A549 (cell line): ENCODE data around the gene ENO1. TPM values are rescaled to one million over a fixed set of nuclear protein-coding genes. Genes with fewer than 3 reads are reported as not detected.

Experiments used
- ATAC-seq, 2 experiments: fragments of 200-7000 bp in 1 of 2; fragments of >200 bp in 1 of 2; cut with Nextera tagmentation in 1 of 2; cut with Tn5 transposase in 1 of 2; 3 replicates each; pipeline versions ENCODE4 v1.8.0 to v1.9.1; 2018 to 2020; ENCODE audit warnings: mild to moderate bottlenecking in 1 of 2, moderate library complexity in 1 of 2
- CTCF ChIA-PET: fragments of 300-600 bp; sonication (Branson Sonifier 250); formaldehyde crosslinking; extraction: SDS; loops from one replicate; lab custom pipeline; 2021; ENCODE audit warnings: antibody characterized with exemption, inconsistent platforms; lab: Yijun Ruan, JAX
- POLR2A ChIA-PET: fragments of 350-600 bp; formaldehyde crosslinking; extraction: SDS; loops from one replicate; lab custom pipeline; 2021; ENCODE audit warnings: antibody characterized with exemption, inconsistent platforms; lab: Yijun Ruan, JAX
- DNase-seq, 2 experiments: peaks; one replicate each; pipeline versions ENCODE4 v3.0.0 to v3.0.0-alpha.2; 2011 to 2016; ENCODE audit warnings: low read depth in 1 of 2, low spot score in 1 of 2
- FAIRE-seq: peaks from 2 replicates; lab custom pipeline; 2011; peaks lifted over from hg19 to GRCh38; lab: Jason Lieb, UNC
- H3K27ac ChIP-seq, 2 experiments: fragments of >200 bp; sonication (Bioruptor Twin); formaldehyde crosslinking; 3 replicates each; pipeline ENCODE4 v1.5.1; 2016 to 2017
- H3K4me1 ChIP-seq: fragments of >200 bp; sonication (Bioruptor Twin); formaldehyde crosslinking; 3 replicates; pipeline ENCODE4 v1.6.1; 2016
- H3K4me2 ChIP-seq: fragments of >200 bp; sonication (Bioruptor Twin); formaldehyde crosslinking; 3 replicates; pipeline ENCODE4 v1.6.1; 2016
- H3K4me3 ChIP-seq: fragments of >200 bp; sonication (Bioruptor Twin); formaldehyde crosslinking; 3 replicates; pipeline ENCODE4 v1.5.1; 2016
- H3K9me3 ChIP-seq: fragments of >200 bp; sonication (Bioruptor Twin); formaldehyde crosslinking; 3 replicates; pipeline ENCODE4 v1.6.1; 2016
- HEYL ChIP-seq: fragments of 250-450 bp; sonication (Bioruptor Pico); IDR thresholded peaks from 2 replicates; pipeline ENCODE4 v1.8.0; 2021; ENCODE audit warnings: mild to moderate bottlenecking, moderate library complexity
- JUN ChIP-seq, 2 experiments: fragments of >200 bp; sonication (Bioruptor Twin); formaldehyde crosslinking; IDR thresholded peaks; 2 replicates in 1 of 2; 3 replicates in 1 of 2; pipeline ENCODE4 v1.6.1; 2016 to 2017
- KDM1A ChIP-seq: fragments of 200-600 bp; sonication (generic); IDR thresholded peaks from 2 replicates; pipeline ENCODE4 v1.6.1; 2016; ENCODE audit warnings: low read depth, mild to moderate bottlenecking
- KDM5A ChIP-seq: fragments of 200-600 bp; sonication (generic); IDR thresholded peaks from 2 replicates; pipeline ENCODE4 v1.6.1; 2016; ENCODE audit warnings: antibody characterized with exemption, mild to moderate bottlenecking
- NFE2L2 ChIP-seq: fragments of 150-350 bp; conservative IDR thresholded peaks from 2 replicates; pipeline ENCODE4 v1.6.1; 2014; ENCODE audit warnings: low read length
- NPAS2 ChIP-seq: fragments of 250-450 bp; sonication (Bioruptor Pico); IDR thresholded peaks from 2 replicates; pipeline ENCODE4 v1.8.0; 2022; ENCODE audit warnings: mild to moderate bottlenecking, moderate library complexity, borderline replicate concordance
- POLR2AphosphoS2 ChIP-seq: conservative IDR thresholded peaks from 2 replicates; pipeline ENCODE4 v1.6.1; 2012; ENCODE audit warnings: low read length, improper control_type of control experiment, inconsistent platforms
- RARB ChIP-seq: fragments of 250-450 bp; sonication (Bioruptor Pico); IDR thresholded peaks from 2 replicates; pipeline ENCODE4 v1.8.0; 2021; ENCODE audit warnings: mild to moderate bottlenecking, moderate library complexity
- SMC3 ChIP-seq: fragments of >200 bp; sonication (Bioruptor Twin); formaldehyde crosslinking; IDR thresholded peaks from 3 replicates; pipeline ENCODE4 v1.6.1; 2018; ENCODE audit warnings: inconsistent platforms
- TP53 ChIP-seq: fragments of 250-450 bp; sonication (Bioruptor Pico); IDR thresholded peaks from 2 replicates; pipeline ENCODE4 v1.5.0; 2021; ENCODE audit warnings: mild to moderate bottlenecking, moderate library complexity
- ZNF302 ChIP-seq: fragments of 250-450 bp; sonication (Bioruptor Pico); IDR thresholded peaks from 2 replicates; pipeline ENCODE4 v1.9.0; 2021; ENCODE audit warnings: inconsistent platforms, mild to moderate bottlenecking, moderate library complexity
- WGBS: methylation state at CpG from one replicate; pipeline ENCODE4 v1.1.6; 2017; ENCODE audit errors: missing lambda C conversion rate; 5-methylcytosine and 5-hydroxymethylcytosine counted together
- polyA plus RNA-seq, 4 experiments: library from polyadenylated mRNA; depleted of rRNA in 3 of 4; stranded (reverse); fragments of >200 nt; fragmentation: RNase III in 1 of 4; extraction: RNeasy Plus Mini Kit Qiagen cat#74134 plus additional on column Dnase treatment in 1 of 4; gene quantifications; 2 replicates in 3 of 4; 3 replicates in 1 of 4; pipeline ENCODE4 v1.2.3, GENCODE V29; 2011 to 2017
- TF ChIP-seq, protein P1 (sequence below): fragments of 200-600 bp; sonication (generic); IDR thresholded peaks from 2 replicates; pipeline ENCODE4 v1.6.1; 2016; ENCODE audit warnings: antibody characterized with exemption, mild to moderate bottlenecking, moderate library complexity
- TF ChIP-seq, protein P2 (sequence below): fragments of 150-350 bp; IDR thresholded peaks from 2 replicates; pipeline ENCODE4 v1.6.1; 2014; ENCODE audit warnings: low read depth, mild to moderate bottlenecking, low read length
- TF ChIP-seq, protein P3 (sequence below): fragments of 450-650 bp; IDR thresholded peaks from 2 replicates; pipeline ENCODE4 v1.6.1; 2014; ENCODE audit warnings: antibody characterized with exemption

The ENO1 gene
- polyA plus RNA-seq, 2 of the 4 experiments (the other 2 are of a cell fraction) = 1,899 to 2,981 TPM

DNA sequence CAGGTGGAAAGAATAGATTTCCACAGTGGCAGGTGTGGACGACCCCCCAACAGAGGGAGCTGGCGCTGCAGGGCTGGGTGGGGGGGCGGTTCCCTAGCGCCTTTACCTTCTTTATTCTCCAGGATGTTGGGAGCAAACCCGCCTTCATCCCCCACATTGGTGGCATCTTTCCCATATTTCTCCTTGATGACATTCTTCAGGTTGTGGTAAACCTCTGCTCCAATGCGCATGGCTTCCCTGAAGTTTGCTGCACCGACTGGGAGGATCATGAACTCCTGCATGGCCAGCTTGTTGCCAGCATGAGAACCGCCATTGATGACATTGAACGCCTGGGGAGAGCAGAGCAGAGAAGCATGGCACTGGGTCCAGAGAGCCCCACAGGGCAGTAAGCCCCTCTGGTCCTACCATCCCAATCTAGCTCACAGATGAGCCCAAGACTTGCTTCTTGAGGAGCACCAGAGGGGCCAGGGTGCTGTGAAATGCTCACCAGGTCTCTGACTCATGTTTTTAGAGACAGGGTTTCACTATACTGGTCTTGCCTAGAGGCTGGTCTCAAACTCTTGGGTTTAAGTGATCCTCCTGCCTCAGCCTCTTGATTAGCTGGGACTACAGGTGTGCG, 12.2 kb downstream of the ENO1 start:
- CTCF ChIA-PET = interaction anchor here (0.9 to 5.1 kb wide), 6 partner anchors 11 to 123 kb away, joined by 3 to 24 read pairs (median 4); no protein-coding TSS in a partner anchor
- Histone ChIP-seq H3K4me2 (peak overlapping the region; percentile 21; the same call in 1 of the 3 replicates), H3K4me1 (peaks cover 98% of the 10 kb centered on the region), H3K9me3 (no peaks in the 10 kb centered on the region), H3K4me3 (no peak overlapping the region), H3K27ac (peak overlapping the region in 1 of 2 experiments; percentile 99; a peak in 3 of 6 replicates)
- POLR2A ChIA-PET = interaction anchor here (0.6 to 4.6 kb wide), 5 partner anchors 9 to 137 kb away, joined by 3 to 20 read pairs (median 4); partner anchors contain the start of gene ENO1
- FAIRE-seq (no peak), DNase-seq (no peak), ATAC-seq (peak in 1 of 2 experiments; percentile 8; a peak in 3 of 6 replicates)
- TF ChIP-seq KDM5A = no peak
- TF ChIP-seq NPAS2 (CRISPR knock-in tag) = no peak
- TF ChIP-seq, protein P1, sequence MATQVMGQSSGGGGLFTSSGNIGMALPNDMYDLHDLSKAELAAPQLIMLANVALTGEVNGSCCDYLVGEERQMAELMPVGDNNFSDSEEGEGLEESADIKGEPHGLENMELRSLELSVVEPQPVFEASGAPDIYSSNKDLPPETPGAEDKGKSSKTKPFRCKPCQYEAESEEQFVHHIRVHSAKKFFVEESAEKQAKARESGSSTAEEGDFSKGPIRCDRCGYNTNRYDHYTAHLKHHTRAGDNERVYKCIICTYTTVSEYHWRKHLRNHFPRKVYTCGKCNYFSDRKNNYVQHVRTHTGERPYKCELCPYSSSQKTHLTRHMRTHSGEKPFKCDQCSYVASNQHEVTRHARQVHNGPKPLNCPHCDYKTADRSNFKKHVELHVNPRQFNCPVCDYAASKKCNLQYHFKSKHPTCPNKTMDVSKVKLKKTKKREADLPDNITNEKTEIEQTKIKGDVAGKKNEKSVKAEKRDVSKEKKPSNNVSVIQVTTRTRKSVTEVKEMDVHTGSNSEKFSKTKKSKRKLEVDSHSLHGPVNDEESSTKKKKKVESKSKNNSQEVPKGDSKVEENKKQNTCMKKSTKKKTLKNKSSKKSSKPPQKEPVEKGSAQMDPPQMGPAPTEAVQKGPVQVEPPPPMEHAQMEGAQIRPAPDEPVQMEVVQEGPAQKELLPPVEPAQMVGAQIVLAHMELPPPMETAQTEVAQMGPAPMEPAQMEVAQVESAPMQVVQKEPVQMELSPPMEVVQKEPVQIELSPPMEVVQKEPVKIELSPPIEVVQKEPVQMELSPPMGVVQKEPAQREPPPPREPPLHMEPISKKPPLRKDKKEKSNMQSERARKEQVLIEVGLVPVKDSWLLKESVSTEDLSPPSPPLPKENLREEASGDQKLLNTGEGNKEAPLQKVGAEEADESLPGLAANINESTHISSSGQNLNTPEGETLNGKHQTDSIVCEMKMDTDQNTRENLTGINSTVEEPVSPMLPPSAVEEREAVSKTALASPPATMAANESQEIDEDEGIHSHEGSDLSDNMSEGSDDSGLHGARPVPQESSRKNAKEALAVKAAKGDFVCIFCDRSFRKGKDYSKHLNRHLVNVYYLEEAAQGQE = no peak
- TF ChIP-seq, protein P2, sequence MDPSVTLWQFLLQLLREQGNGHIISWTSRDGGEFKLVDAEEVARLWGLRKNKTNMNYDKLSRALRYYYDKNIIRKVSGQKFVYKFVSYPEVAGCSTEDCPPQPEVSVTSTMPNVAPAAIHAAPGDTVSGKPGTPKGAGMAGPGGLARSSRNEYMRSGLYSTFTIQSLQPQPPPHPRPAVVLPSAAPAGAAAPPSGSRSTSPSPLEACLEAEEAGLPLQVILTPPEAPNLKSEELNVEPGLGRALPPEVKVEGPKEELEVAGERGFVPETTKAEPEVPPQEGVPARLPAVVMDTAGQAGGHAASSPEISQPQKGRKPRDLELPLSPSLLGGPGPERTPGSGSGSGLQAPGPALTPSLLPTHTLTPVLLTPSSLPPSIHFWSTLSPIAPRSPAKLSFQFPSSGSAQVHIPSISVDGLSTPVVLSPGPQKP = no peak
- TF ChIP-seq KDM1A = no peak
- 0 out of 2 replicates have a peak, but pooled peaks have one; percentile 31 for TF ChIP-seq RARB
- no peak for TF ChIP-seq HEYL (CRISPR knock-in tag)
- TF ChIP-seq POLR2AphosphoS2 = peak; percentile 67; the same call in 1 of the 2 replicates
- TF ChIP-seq TP53 (CRISPR knock-in tag) = no peak
- TF ChIP-seq NFE2L2 = no peak
- TF ChIP-seq ZNF302 (CRISPR knock-in tag) = no peak
- TF ChIP-seq JUN (IDR thresholded peaks at IDR 0.05) = peak in 1 of 2 experiments; percentile 17; a peak in 1 of 5 replicates
- TF ChIP-seq, protein P3, sequence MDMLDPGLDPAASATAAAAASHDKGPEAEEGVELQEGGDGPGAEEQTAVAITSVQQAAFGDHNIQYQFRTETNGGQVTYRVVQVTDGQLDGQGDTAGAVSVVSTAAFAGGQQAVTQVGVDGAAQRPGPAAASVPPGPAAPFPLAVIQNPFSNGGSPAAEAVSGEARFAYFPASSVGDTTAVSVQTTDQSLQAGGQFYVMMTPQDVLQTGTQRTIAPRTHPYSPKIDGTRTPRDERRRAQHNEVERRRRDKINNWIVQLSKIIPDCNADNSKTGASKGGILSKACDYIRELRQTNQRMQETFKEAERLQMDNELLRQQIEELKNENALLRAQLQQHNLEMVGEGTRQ = no peak
- WGBS = 87% methylated on average over 9 of the region's 10 CpGs

DNA sequence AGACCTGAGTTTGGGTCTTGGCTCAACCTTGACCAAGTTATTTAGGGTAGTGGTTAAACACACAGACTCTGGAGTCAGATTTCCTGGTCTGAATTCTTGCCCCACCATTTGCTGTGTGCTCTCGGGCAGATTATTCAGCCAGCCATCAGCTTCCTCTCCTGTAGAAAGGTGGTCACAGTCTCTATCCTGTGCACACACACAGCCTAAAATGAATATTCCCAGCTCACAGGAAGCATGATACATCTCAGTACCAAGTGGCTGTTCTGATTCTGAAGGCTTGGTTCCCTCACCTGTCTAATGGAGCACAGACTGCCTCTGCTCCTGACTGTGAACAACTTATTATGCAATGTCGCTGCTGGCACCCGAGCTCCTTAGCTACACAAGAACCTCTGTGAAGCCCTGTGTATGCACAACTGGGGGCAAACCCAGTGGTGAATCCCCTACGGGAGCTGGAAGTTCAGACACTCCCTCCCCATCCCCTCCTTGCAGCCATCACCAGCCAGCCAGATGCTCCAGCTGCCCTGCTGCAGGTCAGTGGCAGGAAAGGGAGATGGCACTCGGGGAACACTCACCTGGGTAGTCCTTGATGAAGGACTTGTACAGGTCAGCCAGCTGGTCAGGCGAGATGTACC, 13.7 kb downstream of the ENO1 start:
- no peak for ATAC-seq
- peak overlapping the region in 1 of 2 experiments; percentile 45; a peak in 2 of 6 replicates for H3K27ac ChIP-seq
- no peaks in the 10 kb centered on the region for H3K9me3 ChIP-seq
- CTCF ChIA-PET = interaction anchor here (0.5 to 8.6 kb wide), 8 partner anchors 9 to 1606 kb away, joined by 3 to 87 read pairs (median 4); no protein-coding TSS in a partner anchor
- H3K4me3 ChIP-seq = no peak overlapping the region
- TF ChIP-seq JUN (IDR thresholded peaks at IDR 0.05) (0 out of 5 replicates have a peak, but pooled peaks of 1 of the 2 experiments have one; percentile 7), SMC3 (no peak)
- TF ChIP-seq, all 56 proteins: peak for 1
- peak overlapping the region; percentile 7; the same call in 1 of the 3 replicates for H3K4me2 ChIP-seq
- peaks cover 96% of the 10 kb centered on the region for H3K4me1 ChIP-seq
- POLR2A ChIA-PET = no interaction called here
- 87% methylated on average over 3 of the region's 6 CpGs for WGBS
- no peak for FAIRE-seq
- DNase-seq = no peak
